Nephron (organoid): ENCODE measurements around the gene LRRC46.

Experiments used
- H3K27ac Mint-ChIP-seq, 3 experiments: 2 replicates each; pipeline ENCODE4 v1.8.0; 2020; ENCODE audit warnings: mixed read lengths in 3 of 3, mild to moderate bottlenecking in 2 of 3, moderate library complexity in 1 of 3
- H3K27me3 Mint-ChIP-seq: 2 replicates; pipeline ENCODE4 v1.8.0; 2021; ENCODE audit warnings: low read depth, mild to moderate bottlenecking, moderate library complexity, mixed read lengths
- H3K36me3 Mint-ChIP-seq: 2 replicates; pipeline ENCODE4 v1.8.0; 2020; ENCODE audit warnings: low read depth, mixed read lengths
- H3K4me1 Mint-ChIP-seq: 2 replicates; pipeline ENCODE4 v1.8.0; 2020; ENCODE audit warnings: mixed read lengths
- H3K4me3 Mint-ChIP-seq, 3 experiments: 2 replicates each; pipeline ENCODE4 v1.8.0; 2020; ENCODE audit warnings: mild to moderate bottlenecking in 3 of 3, mixed read lengths in 3 of 3, moderate library complexity in 2 of 3
- H3K9me3 Mint-ChIP-seq: 2 replicates; pipeline ENCODE4 v1.8.0; 2020; ENCODE audit warnings: mixed read lengths
- TF ChIP-seq, protein P1 (sequence below), 3 experiments: fragments of 200-600 bp; sonication (generic); IDR thresholded peaks; one replicate each; pipeline ENCODE4 v1.5.0; 2021; ENCODE audit warnings: antibody characterized with exemption in 3 of 3; ENCODE audit not compliant: unreplicated experiment in 3 of 3

The LRRC46 gene

DNA sequence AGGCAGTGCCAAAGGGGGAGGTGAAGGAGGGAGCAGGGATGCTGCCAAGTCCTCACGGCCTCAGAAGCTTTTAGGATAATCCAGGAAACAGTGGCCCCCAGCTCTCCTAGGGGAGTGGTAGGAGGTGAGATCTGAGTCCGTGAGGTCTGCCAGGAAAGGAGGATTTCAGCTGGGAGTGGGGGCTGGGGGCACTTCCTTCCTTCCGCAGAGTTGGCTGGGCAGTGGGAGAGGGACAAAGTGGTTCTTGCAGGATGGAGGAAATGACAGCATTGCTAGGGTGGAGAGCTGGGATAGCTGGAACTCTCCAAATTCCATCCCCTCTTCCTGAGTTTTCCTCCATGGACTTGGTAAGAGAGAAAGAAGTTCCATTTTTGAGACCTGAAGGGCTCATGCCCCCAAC lies 24.3 kb downstream of the LRRC46 start:
- no peak overlapping the region for H3K27ac Mint-ChIP-seq
- peak overlapping the region in 1 of 3 experiments; percentile 13 for H3K4me3 Mint-ChIP-seq
- H3K4me1 Mint-ChIP-seq, result peaks cover 16% of the 10 kb centered on the region
- H3K36me3 Mint-ChIP-seq, result peaks cover 4% of the 10 kb centered on the region
- peaks cover 89% of the 10 kb centered on the region for H3K27me3 Mint-ChIP-seq
- no peaks in the 10 kb centered on the region for H3K9me3 Mint-ChIP-seq
- TF ChIP-seq, protein P1, sequence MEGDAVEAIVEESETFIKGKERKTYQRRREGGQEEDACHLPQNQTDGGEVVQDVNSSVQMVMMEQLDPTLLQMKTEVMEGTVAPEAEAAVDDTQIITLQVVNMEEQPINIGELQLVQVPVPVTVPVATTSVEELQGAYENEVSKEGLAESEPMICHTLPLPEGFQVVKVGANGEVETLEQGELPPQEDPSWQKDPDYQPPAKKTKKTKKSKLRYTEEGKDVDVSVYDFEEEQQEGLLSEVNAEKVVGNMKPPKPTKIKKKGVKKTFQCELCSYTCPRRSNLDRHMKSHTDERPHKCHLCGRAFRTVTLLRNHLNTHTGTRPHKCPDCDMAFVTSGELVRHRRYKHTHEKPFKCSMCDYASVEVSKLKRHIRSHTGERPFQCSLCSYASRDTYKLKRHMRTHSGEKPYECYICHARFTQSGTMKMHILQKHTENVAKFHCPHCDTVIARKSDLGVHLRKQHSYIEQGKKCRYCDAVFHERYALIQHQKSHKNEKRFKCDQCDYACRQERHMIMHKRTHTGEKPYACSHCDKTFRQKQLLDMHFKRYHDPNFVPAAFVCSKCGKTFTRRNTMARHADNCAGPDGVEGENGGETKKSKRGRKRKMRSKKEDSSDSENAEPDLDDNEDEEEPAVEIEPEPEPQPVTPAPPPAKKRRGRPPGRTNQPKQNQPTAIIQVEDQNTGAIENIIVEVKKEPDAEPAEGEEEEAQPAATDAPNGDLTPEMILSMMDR (IDR thresholded peaks at IDR 0.05; ENCODE audit: unreplicated experiment in 3 of 3), result no peak

GRCh38 chr17:47856830-47857229 lies 25.4 kb downstream of the LRRC46 start:
- TF ChIP-seq, protein P1 (IDR thresholded peaks at IDR 0.05; ENCODE audit: unreplicated experiment in 3 of 3), result no peak
- H3K9me3 Mint-ChIP-seq, result no peaks in the 10 kb centered on the region
- peaks cover 84% of the 10 kb centered on the region for H3K27me3 Mint-ChIP-seq
- peaks cover 16% of the 10 kb centered on the region for H3K4me1 Mint-ChIP-seq
- H3K4me3 Mint-ChIP-seq, result no peak overlapping the region
- no peak overlapping the region for H3K27ac Mint-ChIP-seq
- peaks cover 4% of the 10 kb centered on the region for H3K36me3 Mint-ChIP-seq

DNA sequence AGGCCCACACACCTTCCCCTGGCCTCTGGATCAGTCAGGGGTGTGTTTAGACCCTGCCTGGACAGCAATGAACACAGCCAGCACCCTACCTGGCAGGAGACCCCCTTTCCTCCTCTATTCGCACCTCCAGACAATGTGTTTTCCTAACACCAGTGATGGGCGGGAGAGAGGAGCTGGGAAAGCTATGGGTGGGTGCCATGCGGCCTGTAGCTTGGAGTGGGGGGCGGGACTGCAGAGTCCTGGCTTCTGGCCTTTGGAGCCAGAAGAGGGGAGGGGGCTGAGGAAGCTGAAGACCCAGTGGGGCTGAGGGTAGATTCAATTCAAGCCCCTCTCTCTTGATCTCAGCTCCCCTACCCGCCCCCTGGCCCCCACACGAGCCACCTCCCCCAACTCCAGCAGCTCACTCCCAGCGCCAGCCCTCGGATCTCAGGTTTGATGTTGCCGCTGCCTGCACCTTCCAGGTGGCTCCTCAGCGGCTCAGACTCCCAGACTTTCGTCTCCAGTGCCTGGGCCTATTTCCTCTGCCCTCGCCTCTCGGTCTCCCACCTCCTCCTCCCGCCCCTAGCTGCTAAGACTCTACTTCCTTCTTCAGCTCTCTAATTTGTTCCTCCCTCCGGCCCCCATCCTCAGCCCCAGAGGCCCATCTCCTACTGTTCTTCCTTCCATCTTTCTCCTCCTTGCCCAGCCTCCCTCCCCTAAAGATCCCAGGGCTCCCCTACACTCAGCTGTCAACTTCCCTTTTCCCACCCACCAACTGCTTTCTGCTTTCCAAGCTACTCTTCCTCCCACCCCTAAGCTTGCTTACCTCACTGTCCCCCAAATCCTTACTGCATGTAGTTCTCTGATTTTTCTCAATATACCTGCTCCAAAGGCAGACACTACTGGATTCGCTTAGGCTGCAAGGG lies 26.3 kb downstream of the LRRC46 start:
- Mint-ChIP-seq H3K36me3 (peaks cover 4% of the 10 kb centered on the region), H3K4me1 (peaks cover 8% of the 10 kb centered on the region), H3K4me3 (no peak overlapping the region), H3K27me3 (peaks cover 81% of the 10 kb centered on the region), H3K27ac (no peak overlapping the region), H3K9me3 (no peaks in the 10 kb centered on the region)
- TF ChIP-seq, protein P1 (IDR thresholded peaks at IDR 0.05; ENCODE audit: unreplicated experiment in 3 of 3), result no peak

GRCh38 chr17:47860386-47860785 lies 28.9 kb downstream of the LRRC46 start:
- Mint-ChIP-seq H3K4me1 (peaks cover 6% of the 10 kb centered on the region), H3K4me3 (no peak overlapping the region), H3K27ac (no peak overlapping the region), H3K36me3 (peaks cover 4% of the 10 kb centered on the region), H3K9me3 (no peaks in the 10 kb centered on the region), H3K27me3 (peaks cover 68% of the 10 kb centered on the region)
- TF ChIP-seq, protein P1 (IDR thresholded peaks at IDR 0.05; ENCODE audit: unreplicated experiment in 3 of 3), result no peak

DNA sequence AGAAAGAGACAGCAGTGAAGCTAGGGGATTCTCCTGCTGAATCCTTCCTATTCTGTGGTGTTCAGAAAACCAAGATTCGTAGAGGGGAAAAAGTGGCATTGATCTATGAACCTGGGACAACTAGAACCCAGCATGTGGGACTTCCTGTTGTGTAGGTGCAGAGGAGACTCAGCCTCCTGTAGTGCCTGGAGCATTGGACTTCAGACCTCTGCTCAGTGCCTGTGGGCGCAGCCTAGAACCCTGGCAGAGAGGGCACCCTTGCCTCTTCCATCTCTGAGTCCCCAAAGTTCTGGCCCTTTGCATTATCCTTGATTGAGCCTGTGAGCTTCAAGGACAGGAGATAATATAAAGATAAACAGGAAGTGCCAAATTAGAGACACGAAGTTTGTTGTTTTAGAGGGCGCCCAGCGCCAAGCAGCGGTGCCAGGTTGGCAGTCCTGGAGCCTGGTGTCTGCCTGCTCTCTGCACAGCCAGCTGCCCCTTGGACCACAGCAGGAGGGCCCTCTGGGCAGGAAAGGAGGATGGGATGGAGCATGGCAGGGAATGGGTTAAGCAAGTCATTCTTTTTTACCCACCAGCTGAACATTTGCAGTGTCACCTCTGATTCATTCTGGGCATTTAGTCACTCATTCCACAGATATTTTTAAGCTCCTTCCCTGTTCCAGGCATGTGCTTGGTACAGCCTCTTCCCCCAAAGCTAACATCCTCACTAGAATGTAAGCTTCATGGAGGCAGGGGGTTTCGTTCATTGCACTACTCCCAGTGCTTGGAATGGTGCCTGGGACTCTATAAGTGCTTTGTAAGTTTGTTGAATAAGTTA lies 31.4 kb downstream of the LRRC46 start:
- no peak overlapping the region for H3K27ac Mint-ChIP-seq
- peaks cover 6% of the 10 kb centered on the region for H3K4me1 Mint-ChIP-seq
- H3K4me3 Mint-ChIP-seq, result no peak overlapping the region
- H3K27me3 Mint-ChIP-seq, result peaks cover 70% of the 10 kb centered on the region
- TF ChIP-seq, protein P1 (IDR thresholded peaks at IDR 0.05; ENCODE audit: unreplicated experiment in 3 of 3), result no peak
- H3K36me3 Mint-ChIP-seq, result peaks cover 4% of the 10 kb centered on the region
- no peaks in the 10 kb centered on the region for H3K9me3 Mint-ChIP-seq
